K562 (cell line): ENCODE data around the gene LYZL6.

ENCODE experiments used
- CTCF ChIP-seq, 3 experiments: IDR thresholded peaks in 2 of 3; conservative IDR thresholded peaks in 1 of 3; 2 replicates each; pipeline ENCODE4 v1.5.1; 2011 to 2012; ENCODE audit warnings: low read length in 3 of 3, mild to moderate bottlenecking in 3 of 3, control low read depth in 2 of 3, improper control_type of control experiment in 1 of 3, inconsistent platforms in 1 of 3, low read depth in 1 of 3, mixed read lengths in 1 of 3, moderate library complexity in 1 of 3; ENCODE audit not compliant: insufficient read depth in 2 of 3
- ELK1 ChIP-seq: sonication (generic); formaldehyde crosslinking; IDR thresholded peaks from 2 replicates; pipeline ENCODE4 v1.8.1; 2022; ENCODE audit warnings: missing genetic modification reagents
- EZH2 ChIP-seq: IDR thresholded peaks from 2 replicates; pipeline ENCODE4 v1.6.1; 2012; ENCODE audit warnings: low read depth, mild to moderate bottlenecking, inconsistent platforms, low read length, borderline replicate concordance
- GABPB1 ChIP-seq: sonication (generic); formaldehyde crosslinking; IDR thresholded peaks from 2 replicates; pipeline ENCODE4 v1.8.0; 2022; ENCODE audit warnings: mild to moderate bottlenecking, missing genetic modification reagents
- KDM1A ChIP-seq, 2 experiments: fragments of 450-650 bp; IDR thresholded peaks; 2 replicates each; pipeline ENCODE4 v1.6.1; 2016; ENCODE audit warnings: mild to moderate bottlenecking in 2 of 2
- SETDB1 ChIP-seq: IDR thresholded peaks from one replicate; pipeline ENCODE4 v1.6.1; 2012; ENCODE audit warnings: low read length, control low read depth, inconsistent platforms
- TCF3 ChIP-seq: sonication (generic); formaldehyde crosslinking; IDR thresholded peaks from 2 replicates; pipeline ENCODE4 v1.4.0; 2020; ENCODE audit warnings: mild to moderate bottlenecking, missing genetic modification reagents
- ZNF232 ChIP-seq: sonication (generic); formaldehyde crosslinking; IDR thresholded peaks from 2 replicates; pipeline ENCODE4 v1.8.0; 2022; ENCODE audit warnings: mild to moderate bottlenecking, missing genetic modification reagents
- TF ChIP-seq, protein P1 (sequence below), 2 experiments: fragments of 450-650 bp in 1 of 2; sonication (generic) in 1 of 2; formaldehyde crosslinking; conservative IDR thresholded peaks; 2 replicates each; pipeline versions ENCODE4 v1.4.0 to v1.8.1; 2020 to 2022; ENCODE audit warnings: mild to moderate bottlenecking in 1 of 2, missing genetic modification reagents in 1 of 2

DNA sequence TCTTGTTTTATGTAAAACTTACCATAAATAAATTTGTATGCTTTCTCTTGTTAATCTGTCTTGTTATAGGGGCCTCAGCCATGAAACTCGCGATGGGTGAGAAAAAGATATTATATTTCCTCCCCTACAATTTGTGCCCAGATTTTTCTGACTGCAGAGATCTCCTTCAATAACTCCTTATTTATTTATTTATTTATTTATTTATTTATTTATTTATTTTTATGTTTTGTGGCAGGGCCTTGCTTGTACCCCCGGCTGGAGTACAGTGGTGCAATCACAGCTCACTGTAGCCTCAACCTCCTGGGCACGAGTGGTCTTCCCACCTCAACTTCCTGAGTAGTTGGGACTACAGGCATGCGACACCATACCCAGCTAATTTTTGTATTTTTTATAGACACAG lies 40.1 kb downstream of the LYZL6 start:
- TF ChIP-seq CTCF (IDR thresholded peaks at IDR 0.05 in 2 of 3, conservative IDR thresholded peaks at IDR 0.05 in 1 of 3; ENCODE audit: insufficient read depth in 2 of 3, low read depth in 1 of 3, low read length in 3 of 3), result no peak
- TF ChIP-seq, protein P1, sequence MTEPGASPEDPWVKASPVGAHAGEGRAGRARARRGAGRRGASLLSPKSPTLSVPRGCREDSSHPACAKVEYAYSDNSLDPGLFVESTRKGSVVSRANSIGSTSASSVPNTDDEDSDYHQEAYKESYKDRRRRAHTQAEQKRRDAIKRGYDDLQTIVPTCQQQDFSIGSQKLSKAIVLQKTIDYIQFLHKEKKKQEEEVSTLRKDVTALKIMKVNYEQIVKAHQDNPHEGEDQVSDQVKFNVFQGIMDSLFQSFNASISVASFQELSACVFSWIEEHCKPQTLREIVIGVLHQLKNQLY (CRISPR knock-in tag; conservative IDR thresholded peaks at IDR 0.05), result no peak
- no peak for TF ChIP-seq TCF3
- no peak for TF ChIP-seq KDM1A (IDR thresholded peaks at IDR 0.05)
- no peak for TF ChIP-seq EZH2
- no peak for TF ChIP-seq GABPB1 (CRISPR knock-in tag)
- no peak for TF ChIP-seq SETDB1
- TF ChIP-seq ELK1 (CRISPR knock-in tag), result no peak
- no peak for TF ChIP-seq ZNF232
